ENCODE measurements around the gene CASP9.

Gene CASP9

GRCh38 chr1:15524021-15524282, at the start of gene CASP9:
TSS of gene CASP9 (minus strand) at chr1:15524215. CDS start at chr1:15524200, 15 bp downstream.
- TF ChIP-seq ZNF274 (IDR thresholded peaks at IDR 0.05; ENCODE audit: low read depth, low read length), result no peak
- H3K4me3 ChIP-seq (ENCODE audit: low read length), result peak within 1 kb of the TSS; percentile 96

GRCh38 chr1:15573477-15573876, 49.5 kb upstream of the CASP9 start:
- H3K4me3 ChIP-seq (ENCODE audit: low read length), result no peak overlapping the region
- TF ChIP-seq ZNF274 (IDR thresholded peaks at IDR 0.05; ENCODE audit: low read depth, low read length), result no peak

- H3K4me3 ChIP-seq (ENCODE audit: low read length), result no peak overlapping the region
- TF ChIP-seq ZNF274 (IDR thresholded peaks at IDR 0.05; ENCODE audit: low read depth, low read length), result no peak
Measured at GRCh38 chr1:15571266-15571665, 47.3 kb upstream of the CASP9 start.

GRCh38 chr1:15570861-15571260, 46.8 kb upstream of the CASP9 start:
- no peak overlapping the region for H3K4me3 ChIP-seq (ENCODE audit: low read length)
- TF ChIP-seq ZNF274 (IDR thresholded peaks at IDR 0.05; ENCODE audit: low read depth, low read length), result no peak

- TF ChIP-seq ZNF274 (IDR thresholded peaks at IDR 0.05; ENCODE audit: low read depth, low read length), result no peak
- no peak overlapping the region for H3K4me3 ChIP-seq (ENCODE audit: low read length)
Measured at GRCh38 chr1:15568387-15569073, 44.5 kb upstream of the CASP9 start.

- TF ChIP-seq ZNF274 (IDR thresholded peaks at IDR 0.05; ENCODE audit: low read depth, low read length), result no peak
- H3K4me3 ChIP-seq (ENCODE audit: low read length), result no peak overlapping the region
Measured at GRCh38 chr1:15559189-15559810, 35.3 kb upstream of the CASP9 start.

GRCh38 chr1:15558516-15558915, 34.5 kb upstream of the CASP9 start:
- no peak overlapping the region for H3K4me3 ChIP-seq (ENCODE audit: low read length)
- TF ChIP-seq ZNF274 (IDR thresholded peaks at IDR 0.05; ENCODE audit: low read depth, low read length), result no peak

GRCh38 chr1:15557594-15557993, 33.6 kb upstream of the CASP9 start:
- no peak overlapping the region for H3K4me3 ChIP-seq (ENCODE audit: low read length)
- TF ChIP-seq ZNF274 (IDR thresholded peaks at IDR 0.05; ENCODE audit: low read depth, low read length), result no peak

GRCh38 chr1:15557008-15557407, 33.0 kb upstream of the CASP9 start:
- TF ChIP-seq ZNF274 (IDR thresholded peaks at IDR 0.05; ENCODE audit: low read depth, low read length), result no peak
- no peak overlapping the region for H3K4me3 ChIP-seq (ENCODE audit: low read length)

GRCh38 chr1:15550573-15550972, 26.6 kb upstream of the CASP9 start:
- no peak for TF ChIP-seq ZNF274 (IDR thresholded peaks at IDR 0.05; ENCODE audit: low read depth, low read length)
- H3K4me3 ChIP-seq (ENCODE audit: low read length), result no peak overlapping the region

- TF ChIP-seq ZNF274 (IDR thresholded peaks at IDR 0.05; ENCODE audit: low read depth, low read length), result no peak
- H3K4me3 ChIP-seq (ENCODE audit: low read length), result no peak overlapping the region
Measured at GRCh38 chr1:15546641-15547040, 22.6 kb upstream of the CASP9 start.

- H3K4me3 ChIP-seq (ENCODE audit: low read length), result no peak overlapping the region
Measured at GRCh38 chr1:15543589-15544568, 19.9 kb upstream of the CASP9 start.

GRCh38 chr1:15543251-15543588, 19.2 kb upstream of the CASP9 start:
- H3K4me3 ChIP-seq (ENCODE audit: low read length), result no peak overlapping the region
- TF ChIP-seq ZNF274 (IDR thresholded peaks at IDR 0.05; ENCODE audit: low read depth, low read length), result no peak

More at GRCh38 chr1:15543589-15544568, 19.9 kb upstream of the CASP9 start:
- TF ChIP-seq ZNF274 (IDR thresholded peaks at IDR 0.05; ENCODE audit: low read depth, low read length), result no peak

- no peak for TF ChIP-seq ZNF274 (IDR thresholded peaks at IDR 0.05; ENCODE audit: low read depth, low read length)
- H3K4me3 ChIP-seq (ENCODE audit: low read length), result no peak overlapping the region
Measured at GRCh38 chr1:15542388-15543250, 18.6 kb upstream of the CASP9 start.

Measured in GM08714 (cell line).